GM12878 (cell line): Measurements from ENCODE around the gene PAM16. TPM values are rescaled to one million over a fixed set of nuclear protein-coding genes. Genes with fewer than 3 reads are reported as not detected.
A peak's percentile ranks its signal among the peaks of the same experiment; 100 is the strongest.

ENCODE experiments used
- ATAC-seq: fragments of 200-7000 bp; cut with Tn5 transposase; 3 replicates; pipeline ENCODE4 v1.9.1; 2020; ENCODE audit warnings: mild to moderate bottlenecking, moderate library complexity
- BruUV-seq: library from RNA; stranded (reverse); fragments of 400-500 nt; replicated peaks from 2 replicates; lab custom pipeline; 2021; lab: Mats Ljungman, UMichigan
- CTCF ChIA-PET: fragments of 300-600 bp; sonication (Branson Sonifier 250); formaldehyde crosslinking; extraction: SDS; loops from one replicate; lab custom pipeline; 2021; ENCODE audit warnings: inconsistent platforms; lab: Yijun Ruan, JAX
- POLR2A ChIA-PET: fragments of 350-600 bp; formaldehyde crosslinking; extraction: SDS; loops from one replicate; lab custom pipeline; 2021; ENCODE audit warnings: inconsistent platforms; lab: Charles Lee
- RAD21 ChIA-PET: fragments of 300-600 bp; sonication (Branson Sonifier 250); formaldehyde crosslinking; loops from one replicate; lab custom pipeline; 2023; ENCODE audit warnings: antibody characterized with exemption; ENCODE audit not compliant: unreplicated experiment; lab: Charles Lee
- SMC1A ChIA-PET: fragments of 300-600 bp; sonication (Branson Sonifier 250); formaldehyde crosslinking; loops from one replicate; lab custom pipeline; 2023; ENCODE audit not compliant: unreplicated experiment, uncharacterized antibody; lab: Charles Lee
- DNase-seq: peaks from one replicate; pipeline ENCODE4 v3.0.0-alpha.2; 2011; ENCODE audit warnings: low read depth, low spot score
- FAIRE-seq: peaks from 3 replicates; lab custom pipeline; 2011; peaks lifted over from hg19 to GRCh38; lab: Jason Lieb, UNC
- H2AFZ ChIP-seq: 2 replicates; pipeline ENCODE4 v1.6.0; 2011; ENCODE audit warnings: low read depth, low read length, control low read depth; ENCODE audit not compliant: control insufficient read depth
- H3K27ac ChIP-seq: 2 replicates; pipeline ENCODE4 v1.5.1; 2011; ENCODE audit warnings: control low read depth; ENCODE audit not compliant: control insufficient read depth, insufficient read depth
- H3K27me3 ChIP-seq, 2 experiments: replicated peaks in 1 of 2; 2 replicates each; pipeline versions ENCODE4 v1.6.0 to v1.6.1; 2011; ENCODE audit warnings: low read length in 1 of 2; ENCODE audit not compliant: control insufficient read depth in 2 of 2, insufficient read depth in 2 of 2
- H3K36me3 ChIP-seq, 2 experiments: 2 replicates each; pipeline ENCODE4 v1.5.1; 2011; ENCODE audit warnings: low read length in 1 of 2; ENCODE audit not compliant: control insufficient read depth in 2 of 2, insufficient read depth in 2 of 2
- H3K4me1 ChIP-seq: 2 replicates; pipeline ENCODE4 v1.6.1; 2011; ENCODE audit warnings: mild to moderate bottlenecking, low read length, moderate library complexity, mixed read lengths; ENCODE audit not compliant: control insufficient read depth, insufficient read depth
- H3K4me2 ChIP-seq: 2 replicates; pipeline ENCODE4 v1.6.0; 2011; ENCODE audit warnings: control low read depth; ENCODE audit not compliant: control insufficient read depth, insufficient read depth
- H3K4me3 ChIP-seq: fragments of 200-600 bp; sonication (generic); 2 replicates; pipeline ENCODE4 v1.5.1; 2016
- H3K79me2 ChIP-seq: 2 replicates; pipeline ENCODE4 v1.6.0; 2011; ENCODE audit warnings: low read length; ENCODE audit not compliant: control insufficient read depth, insufficient read depth
- H3K9ac ChIP-seq: 2 replicates; pipeline ENCODE4 v1.8.0; 2011; ENCODE audit warnings: low read length, control low read depth, mixed read lengths; ENCODE audit not compliant: control insufficient read depth, insufficient read depth
- H3K9me3 ChIP-seq: replicated peaks from 3 replicates; pipeline ENCODE4 v1.5.1; 2011; ENCODE audit warnings: mild to moderate bottlenecking, low read length; ENCODE audit not compliant: control insufficient read depth, insufficient read depth
- H4K20me1 ChIP-seq: 2 replicates; pipeline ENCODE4 v1.6.0; 2011; ENCODE audit not compliant: control insufficient read depth, insufficient read depth
- DPF2 ChIP-seq: fragments of 450-650 bp; IDR thresholded peaks from 2 replicates; pipeline ENCODE4 v1.6.1; 2017; ENCODE audit warnings: mild to moderate bottlenecking
- EGR1 ChIP-seq, 2 experiments: IDR thresholded peaks; 1 replicate in 1 of 2; 2 replicates in 1 of 2; pipeline ENCODE4 v1.6.1; 2011 to 2012; ENCODE audit warnings: low read depth in 2 of 2, low read length in 2 of 2, borderline replicate concordance in 1 of 2, mild to moderate bottlenecking in 1 of 2, moderate library complexity in 1 of 2
- IKZF2 ChIP-seq, 2 experiments: fragments of 450-650 bp; IDR thresholded peaks; 2 replicates each; pipeline ENCODE4 v1.6.1; 2017; ENCODE audit warnings: mild to moderate bottlenecking in 2 of 2, moderate library complexity in 2 of 2
- POLR2A ChIP-seq: IDR thresholded peaks from 2 replicates; pipeline ENCODE4 v1.6.1; 2011; ENCODE audit warnings: low read depth, mild to moderate bottlenecking, low read length
- POLR2AphosphoS5 ChIP-seq: IDR thresholded peaks from 2 replicates; pipeline ENCODE4 v1.6.1; 2011; ENCODE audit warnings: mild to moderate bottlenecking, low read length, inconsistent platforms
- POU2F2 ChIP-seq: IDR thresholded peaks from 3 replicates; pipeline ENCODE4 v1.6.1; 2011; ENCODE audit warnings: low read depth, mild to moderate bottlenecking, low read length, borderline replicate concordance
- SIN3A ChIP-seq: IDR thresholded peaks from 2 replicates; pipeline ENCODE4 v1.6.1; 2012; ENCODE audit warnings: low read depth, low read length, improper control_type of control experiment
- WGBS: methylation state at CpG from one replicate; pipeline ENCODE4 v1.1.6; 2016; ENCODE audit warnings: low lambda C conversion rate; ENCODE audit not compliant: insufficient replicate concordance, insufficient coverage; ENCODE audit errors: missing lambda C conversion rate; 5-methylcytosine and 5-hydroxymethylcytosine counted together
- in situ Hi-C: fragments of 300-500 bp; cut with MboI; formaldehyde crosslinking; loops from 9 replicates; pipeline ENCODE4 v1.14.3; 2018; ENCODE audit warnings: mixed read lengths
- intact Hi-C: fragments of 100-400 bp; cut with micrococcal nuclease; formaldehyde crosslinking; loops from one replicate; pipeline ENCODE4 v1.14.2; 2022; ENCODE audit not compliant: unreplicated experiment
- polyA plus RNA-seq, 11 experiments: library from polyadenylated mRNA; depleted of rRNA in 4 of 11; unstranded in 6 of 11; stranded (reverse) in 5 of 11; fragments of >200 nt; fragmentation: Nextera tagmentation in 4 of 11; fragmentation: Illumina TruSeq in 1 of 11; extraction: Ambion mirVana in 4 of 11; extraction: Trizol in 1 of 11; gene quantifications; 1 replicate in 1 of 11; 2 replicates in 10 of 11; pipeline versions ENCODE4 v1.2.1 to v1.2.3, GENCODE V29; 2011 to 2016; ENCODE audit warnings: inconsistent platforms in 2 of 11, missing spikeins in 2 of 11, low read depth in 1 of 11
- total RNA-seq, 4 experiments: library from RNA; depleted of rRNA in 3 of 4; stranded (reverse); fragments of >200 nt in 3 of 4; fragmentation: Illumina TruSeq in 1 of 4; extraction: Trizol in 1 of 4; gene quantifications; 2 replicates each; pipeline versions ENCODE4 v1.2.1 to v1.2.3, GENCODE V29; 2013 to 2021

PAM16 gene
- total and polyA plus RNA-seq, 10 of the 15 experiments (the other 5 are each of a cell fraction or from before 2014, with no cell fraction given): 18.5 to 94.3 (median 51.5) TPM

GRCh38 chr16:4327386-4328045, 23.6 kb downstream of the PAM16 start:
- 29% methylated on average over 14 of the region's 57 CpGs for WGBS
- Histone ChIP-seq H3K36me3 (no peaks in the 10 kb centered on the region), H3K4me2 (peak overlapping the region; percentile 42)
- intact Hi-C loops: loop anchor here (5.0 kb wide), 1 partner anchor 55 kb away; the partner anchor contains the start of gene TFAP4
- TF ChIP-seq SIN3A (no peak), EGR1 (IDR thresholded peaks at IDR 0.05; ENCODE audit: borderline replicate concordance in 1 of 2, low read depth in 2 of 2, low read length in 2 of 2) (peak in 1 of 2 experiments; percentile 42; a peak in 1 of 3 replicates), POLR2A (0 out of 2 replicates have a peak, but pooled peaks have one; percentile 11), DPF2 (no peak), POU2F2 (no peak), IKZF2 (IDR thresholded peaks at IDR 0.05) (no peak), POLR2AphosphoS5 (no peak)
- TF ChIP-seq, all 136 proteins: peak for 2
- peak; percentile 28 for ATAC-seq
- Histone ChIP-seq H3K27me3 (no peaks in the 10 kb centered on the region), H3K4me1 (peaks cover 7% of the 10 kb centered on the region), H3K27ac (no peak overlapping the region), H3K9me3 (no peaks in the 10 kb centered on the region), H2AFZ (no peak overlapping the region), H3K9ac (no peak overlapping the region), H4K20me1 (no peaks in the 10 kb centered on the region), H3K4me3 (no peak overlapping the region), H3K79me2 (no peaks in the 10 kb centered on the region)
- no TSS peak for BruUV-seq
- CTCF ChIA-PET: interaction anchor here (0.6 to 12.1 kb wide), 14 partner anchors 10 to 83 kb away, joined by 3 to 145 read pairs (median 4); partner anchors contain the start of gene PAM16
- FAIRE-seq: no peak
- in situ Hi-C loops: no loop called here
- POLR2A ChIA-PET: interaction anchor here (1.0 kb wide), 1 partner anchor 19 kb away, joined by 6 read pairs; no protein-coding TSS in a partner anchor
- SMC1A ChIA-PET: interaction anchor here (1.0 to 5.7 kb wide), 5 partner anchors 18 to 41 kb away, joined by 3 to 62 read pairs (median 4); no protein-coding TSS in a partner anchor
- RAD21 ChIA-PET: interaction anchor here (0.6 to 5.6 kb wide), 5 partner anchors 13 to 73 kb away, joined by 3 to 68 read pairs (median 6); no protein-coding TSS in a partner anchor
- DNase-seq: no peak
